ENCODE results near the gene MUC5B.
"Not testable (repeated sequence)": the region's sequence is repeated elsewhere in the genome, so short reads cannot be mapped to it uniquely, and the experiment has no call there.

Gene MUC5B, protein sequence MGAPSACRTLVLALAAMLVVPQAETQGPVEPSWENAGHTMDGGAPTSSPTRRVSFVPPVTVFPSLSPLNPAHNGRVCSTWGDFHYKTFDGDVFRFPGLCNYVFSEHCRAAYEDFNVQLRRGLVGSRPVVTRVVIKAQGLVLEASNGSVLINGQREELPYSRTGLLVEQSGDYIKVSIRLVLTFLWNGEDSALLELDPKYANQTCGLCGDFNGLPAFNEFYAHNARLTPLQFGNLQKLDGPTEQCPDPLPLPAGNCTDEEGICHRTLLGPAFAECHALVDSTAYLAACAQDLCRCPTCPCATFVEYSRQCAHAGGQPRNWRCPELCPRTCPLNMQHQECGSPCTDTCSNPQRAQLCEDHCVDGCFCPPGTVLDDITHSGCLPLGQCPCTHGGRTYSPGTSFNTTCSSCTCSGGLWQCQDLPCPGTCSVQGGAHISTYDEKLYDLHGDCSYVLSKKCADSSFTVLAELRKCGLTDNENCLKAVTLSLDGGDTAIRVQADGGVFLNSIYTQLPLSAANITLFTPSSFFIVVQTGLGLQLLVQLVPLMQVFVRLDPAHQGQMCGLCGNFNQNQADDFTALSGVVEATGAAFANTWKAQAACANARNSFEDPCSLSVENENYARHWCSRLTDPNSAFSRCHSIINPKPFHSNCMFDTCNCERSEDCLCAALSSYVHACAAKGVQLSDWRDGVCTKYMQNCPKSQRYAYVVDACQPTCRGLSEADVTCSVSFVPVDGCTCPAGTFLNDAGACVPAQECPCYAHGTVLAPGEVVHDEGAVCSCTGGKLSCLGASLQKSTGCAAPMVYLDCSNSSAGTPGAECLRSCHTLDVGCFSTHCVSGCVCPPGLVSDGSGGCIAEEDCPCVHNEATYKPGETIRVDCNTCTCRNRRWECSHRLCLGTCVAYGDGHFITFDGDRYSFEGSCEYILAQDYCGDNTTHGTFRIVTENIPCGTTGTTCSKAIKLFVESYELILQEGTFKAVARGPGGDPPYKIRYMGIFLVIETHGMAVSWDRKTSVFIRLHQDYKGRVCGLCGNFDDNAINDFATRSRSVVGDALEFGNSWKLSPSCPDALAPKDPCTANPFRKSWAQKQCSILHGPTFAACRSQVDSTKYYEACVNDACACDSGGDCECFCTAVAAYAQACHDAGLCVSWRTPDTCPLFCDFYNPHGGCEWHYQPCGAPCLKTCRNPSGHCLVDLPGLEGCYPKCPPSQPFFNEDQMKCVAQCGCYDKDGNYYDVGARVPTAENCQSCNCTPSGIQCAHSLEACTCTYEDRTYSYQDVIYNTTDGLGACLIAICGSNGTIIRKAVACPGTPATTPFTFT (N-terminal part only)

DNA sequence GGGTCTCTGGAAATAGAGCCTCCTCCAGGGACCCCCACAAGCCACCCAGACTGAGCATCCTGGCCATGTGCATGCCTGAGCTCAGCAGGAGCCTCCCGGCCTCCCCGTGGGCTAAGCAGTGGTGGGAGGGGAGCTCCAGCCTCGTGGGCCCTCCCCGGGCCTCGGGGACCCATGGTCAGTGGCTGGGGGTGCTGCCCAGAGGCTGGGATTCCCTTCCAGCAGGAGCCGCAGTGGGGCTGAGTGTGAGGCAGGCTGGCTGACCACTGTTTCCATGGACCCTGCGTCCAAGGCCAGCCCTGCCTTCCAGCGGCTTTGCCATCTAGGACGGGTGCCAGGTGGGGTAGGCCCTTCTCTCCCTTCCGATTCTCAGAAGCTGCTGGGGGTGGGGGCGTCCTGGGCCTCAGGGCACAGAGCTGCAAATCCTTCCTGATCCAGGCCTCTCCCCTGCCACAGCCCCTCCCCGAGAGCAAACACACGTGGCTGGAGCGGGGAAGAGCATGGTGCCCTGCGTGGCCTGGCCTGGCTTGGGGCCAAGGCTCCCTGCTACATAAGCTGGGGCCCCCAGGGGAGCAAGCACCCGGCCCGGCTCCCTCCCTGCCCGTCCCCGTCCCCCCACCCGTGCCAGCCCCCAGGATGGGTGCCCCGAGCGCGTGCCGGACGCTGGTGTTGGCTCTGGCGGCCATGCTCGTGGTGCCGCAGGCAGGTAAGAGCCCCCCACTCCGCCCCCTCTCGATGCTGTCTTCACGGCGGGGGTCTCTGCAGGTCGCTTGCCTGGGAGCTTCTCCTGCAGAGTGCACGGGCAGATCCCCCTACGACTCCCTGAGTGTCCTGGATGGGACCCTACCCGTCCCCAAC, at the start of gene MUC5B:
Gene MUC5B, plus strand, starts transcription at position 576 of the 855 bp plus-strand sequence. Its CDS starts 58 bp downstream, at position 634.
- no peak for DNase-seq (ENCODE audit: low read depth in 1 of 2, low spot score in 1 of 2)

DNA sequence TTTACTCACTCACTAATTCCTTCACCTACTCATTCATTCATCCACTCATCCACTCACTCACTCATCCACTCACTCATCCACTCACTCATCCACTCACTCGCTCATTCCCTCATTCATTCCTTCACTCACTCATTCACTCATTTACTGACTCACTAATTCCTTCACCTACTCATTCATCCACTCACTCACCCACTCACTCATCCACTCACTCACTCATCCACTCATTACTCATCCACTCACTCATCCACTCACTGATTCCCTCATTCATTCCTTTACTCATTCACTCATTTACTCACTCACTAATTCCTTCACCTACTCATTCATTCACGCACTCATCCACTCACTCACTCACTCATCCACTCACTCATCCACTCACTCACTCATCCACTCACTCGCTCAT, 49.5 kb upstream of the MUC5B start:
- DNase-seq (ENCODE audit: low read depth in 1 of 2, low spot score in 1 of 2), result not testable (repeated sequence)

DNA sequence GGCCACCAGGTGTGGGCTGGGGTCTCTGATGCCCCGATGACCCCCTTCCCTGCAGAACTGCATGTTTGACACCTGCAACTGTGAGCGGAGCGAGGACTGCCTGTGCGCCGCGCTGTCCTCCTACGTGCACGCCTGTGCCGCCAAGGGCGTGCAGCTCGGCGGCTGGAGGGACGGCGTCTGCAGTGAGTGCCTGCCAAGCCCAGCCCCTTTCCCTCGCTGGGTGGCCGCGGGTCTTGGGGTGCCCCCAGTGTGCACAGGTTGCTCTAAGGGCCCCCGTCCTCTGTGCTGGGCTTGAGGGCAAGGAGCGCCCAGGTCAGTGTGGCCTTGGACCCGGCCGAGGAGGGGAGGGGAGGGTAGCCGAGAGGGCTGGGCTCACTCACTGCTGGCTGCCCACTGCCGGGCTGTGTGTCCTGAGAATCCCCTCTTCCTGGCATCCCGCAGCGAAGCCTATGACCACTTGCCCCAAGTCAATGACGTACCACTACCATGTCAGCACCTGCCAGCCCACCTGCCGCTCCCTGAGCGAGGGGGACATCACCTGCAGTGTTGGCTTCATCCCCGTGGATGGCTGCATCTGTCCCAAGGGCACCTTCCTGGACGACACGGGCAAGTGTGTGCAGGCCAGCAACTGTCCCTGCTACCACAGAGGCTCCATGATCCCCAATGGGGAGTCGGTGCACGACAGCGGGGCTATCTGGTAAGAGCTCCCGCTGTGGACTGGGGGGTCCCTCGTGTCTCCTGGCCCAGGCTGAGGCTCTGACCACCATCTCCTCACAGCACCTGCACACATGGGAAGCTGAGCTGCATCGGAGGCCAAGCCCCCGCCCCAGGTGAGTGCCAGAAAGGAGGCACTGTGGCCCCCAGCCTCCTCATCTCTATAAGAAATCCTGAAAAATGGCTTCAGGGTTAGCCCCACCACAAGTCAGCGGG, 48.2 kb upstream of the MUC5B start:
- no peak for DNase-seq (ENCODE audit: low read depth in 1 of 2, low spot score in 1 of 2)

DNA sequence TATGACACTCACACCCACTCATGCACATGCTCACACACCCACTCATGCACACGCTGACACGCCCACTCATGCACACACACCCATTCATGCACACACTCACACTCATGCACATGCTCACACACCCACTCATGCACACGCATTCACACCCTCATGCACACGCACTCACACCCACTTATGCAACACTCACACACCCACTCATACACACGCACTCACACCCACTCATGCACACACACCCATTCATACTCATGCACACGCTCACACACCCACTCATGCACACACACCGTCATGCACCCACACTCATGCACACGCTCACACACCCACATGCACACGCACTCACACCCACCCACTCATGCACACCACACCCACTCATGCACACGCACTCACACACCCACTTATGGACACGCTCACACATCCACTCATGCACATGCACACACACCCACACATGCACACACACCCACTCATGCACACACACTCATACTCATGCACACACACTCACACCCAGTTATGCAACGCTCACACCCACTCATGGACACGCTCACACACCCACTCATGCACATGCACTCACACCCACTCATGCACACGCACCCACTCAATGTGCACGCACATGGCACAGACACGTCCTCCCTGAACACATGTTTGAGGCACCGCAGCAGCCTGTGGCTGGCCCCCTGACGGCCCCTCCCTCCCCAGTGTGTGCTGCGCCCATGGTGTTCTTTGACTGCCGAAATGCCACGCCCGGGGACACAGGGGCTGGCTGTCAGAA, 47.2 kb upstream of the MUC5B start:
- no peak for DNase-seq (ENCODE audit: low read depth in 1 of 2, low spot score in 1 of 2)

DNA sequence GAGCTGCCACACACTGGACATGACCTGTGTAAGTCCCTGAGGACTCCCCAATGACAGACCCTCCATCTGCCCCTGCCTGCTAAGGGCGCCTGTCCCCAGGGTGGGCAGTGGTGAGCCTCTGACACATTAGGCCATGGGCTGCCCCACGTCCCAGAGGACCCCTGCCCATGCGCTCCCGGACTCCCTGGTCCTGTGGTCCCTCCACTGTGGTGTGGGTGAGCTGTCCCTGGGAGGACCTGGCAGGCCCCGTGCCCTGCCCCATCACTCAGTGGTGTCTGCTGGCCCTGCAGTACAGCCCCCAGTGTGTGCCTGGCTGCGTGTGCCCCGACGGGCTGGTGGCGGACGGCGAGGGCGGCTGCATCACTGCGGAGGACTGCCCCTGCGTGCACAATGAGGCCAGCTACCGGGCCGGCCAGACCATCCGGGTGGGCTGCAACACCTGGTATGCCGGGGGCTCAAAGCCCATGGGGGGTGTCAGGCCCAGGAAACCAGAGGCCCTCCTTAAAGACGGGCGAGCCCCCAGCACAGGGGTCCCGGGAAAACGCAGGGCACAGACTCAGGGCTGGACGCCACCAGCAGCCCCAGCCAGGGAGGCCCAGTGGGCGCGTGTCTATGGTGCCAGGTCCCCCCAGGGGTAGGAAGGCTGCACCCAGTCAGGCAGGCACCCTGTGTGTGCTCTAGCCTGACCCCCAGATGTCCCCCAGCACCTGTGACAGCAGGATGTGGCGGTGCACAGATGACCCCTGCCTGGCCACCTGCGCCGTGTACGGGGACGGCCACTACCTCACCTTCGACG, 46.4 kb upstream of the MUC5B start:
- DNase-seq (ENCODE audit: low read depth in 1 of 2, low spot score in 1 of 2), result no peak

DNA sequence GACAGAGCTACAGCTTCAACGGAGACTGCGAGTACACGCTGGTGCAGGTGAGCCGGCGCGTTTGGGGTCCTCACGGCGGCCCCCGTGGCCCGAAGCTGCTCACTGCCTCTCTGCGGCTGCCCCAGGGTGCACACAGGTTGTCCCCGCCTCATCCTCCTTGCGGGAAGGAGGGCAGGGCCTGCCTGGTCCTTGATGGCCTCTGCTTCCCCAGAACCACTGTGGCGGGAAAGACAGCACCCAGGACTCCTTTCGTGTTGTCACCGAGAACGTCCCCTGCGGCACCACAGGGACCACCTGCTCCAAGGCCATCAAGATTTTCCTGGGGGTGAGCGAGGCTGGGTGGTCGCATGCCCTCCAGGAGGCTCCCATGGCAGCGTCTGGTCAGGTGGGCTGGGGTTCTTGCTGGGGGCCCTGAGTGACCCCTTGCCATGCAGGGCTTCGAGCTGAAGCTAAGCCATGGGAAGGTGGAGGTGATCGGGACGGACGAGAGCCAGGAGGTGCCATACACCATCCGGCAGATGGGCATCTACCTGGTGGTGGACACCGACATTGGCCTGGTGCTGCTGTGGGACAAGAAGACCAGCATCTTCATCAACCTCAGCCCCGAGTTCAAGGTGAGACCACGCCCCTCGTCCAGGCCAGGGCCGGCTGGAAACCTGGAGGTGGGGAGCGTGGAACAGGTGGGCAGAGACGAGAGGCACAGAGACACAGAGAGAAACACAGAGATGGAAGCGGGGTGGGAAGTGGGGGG, 45.7 kb upstream of the MUC5B start:
- DNase-seq (ENCODE audit: low read depth in 1 of 2, low spot score in 1 of 2), result no peak

DNA sequence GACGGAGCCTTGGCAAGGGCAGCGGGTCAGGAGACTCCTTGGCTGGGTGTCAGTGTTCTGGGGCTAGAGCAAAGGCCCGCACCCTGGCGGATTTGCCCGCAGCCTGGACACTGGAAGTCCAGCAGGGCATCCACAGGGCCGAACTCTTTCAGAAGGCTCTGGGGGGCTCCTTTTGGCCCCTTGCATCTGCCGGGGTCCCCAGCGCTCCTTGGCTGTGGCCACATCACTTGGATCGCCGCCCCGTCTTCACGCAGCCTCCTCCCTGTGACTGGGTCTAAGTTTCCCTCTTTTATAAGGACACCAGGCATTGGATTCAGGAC, 45.1 kb upstream of the MUC5B start:
- no peak for DNase-seq (ENCODE audit: low read depth in 1 of 2, low spot score in 1 of 2)

DNA sequence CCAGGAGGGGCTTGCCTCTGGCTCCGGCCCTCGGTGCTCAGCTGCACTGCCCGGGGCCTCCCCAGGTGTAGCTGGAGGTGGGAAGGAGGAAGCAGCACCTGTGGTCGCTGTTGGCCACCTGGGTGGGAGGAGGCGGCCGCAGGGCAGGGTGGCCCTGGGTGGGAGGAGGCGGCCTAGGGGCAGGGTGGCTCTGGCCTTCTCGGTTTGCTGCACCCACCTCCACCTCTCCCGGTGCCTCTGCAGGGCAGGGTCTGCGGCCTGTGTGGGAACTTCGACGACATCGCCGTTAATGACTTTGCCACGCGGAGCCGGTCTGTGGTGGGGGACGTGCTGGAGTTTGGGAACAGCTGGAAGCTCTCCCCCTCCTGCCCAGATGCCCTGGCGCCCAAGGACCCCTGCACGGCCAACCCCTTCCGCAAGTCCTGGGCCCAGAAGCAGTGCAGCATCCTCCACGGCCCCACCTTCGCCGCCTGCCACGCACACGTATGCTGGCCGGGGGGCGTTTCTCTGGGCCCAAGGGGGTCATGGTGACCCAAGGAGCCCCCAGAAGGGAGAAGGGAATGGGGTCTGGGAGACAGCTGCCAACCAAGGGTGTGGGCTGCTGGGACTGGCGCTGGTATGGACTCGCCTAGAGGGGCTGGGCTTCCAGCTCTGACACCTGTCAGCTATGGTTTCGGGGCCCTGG, 44.5 kb upstream of the MUC5B start:
- DNase-seq (ENCODE audit: low read depth in 1 of 2, low spot score in 1 of 2), result no peak

DNA sequence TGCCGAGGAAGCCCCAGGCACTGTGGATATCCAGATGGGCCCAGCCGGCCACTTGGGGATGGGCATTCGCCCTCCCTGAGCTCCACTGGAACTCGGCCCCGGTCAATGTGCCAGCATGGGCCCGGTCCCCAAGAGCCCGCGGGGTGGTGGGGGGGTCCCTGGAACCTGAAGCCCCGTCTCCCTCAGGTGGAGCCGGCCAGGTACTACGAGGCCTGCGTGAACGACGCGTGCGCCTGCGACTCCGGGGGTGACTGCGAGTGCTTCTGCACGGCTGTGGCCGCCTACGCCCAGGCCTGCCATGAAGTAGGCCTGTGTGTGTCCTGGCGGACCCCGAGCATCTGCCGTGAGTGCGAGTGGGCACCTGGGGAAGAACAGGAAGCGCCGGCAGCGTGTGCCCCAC, 44.0 kb upstream of the MUC5B start:
- no peak for DNase-seq (ENCODE audit: low read depth in 1 of 2, low spot score in 1 of 2)

DNA sequence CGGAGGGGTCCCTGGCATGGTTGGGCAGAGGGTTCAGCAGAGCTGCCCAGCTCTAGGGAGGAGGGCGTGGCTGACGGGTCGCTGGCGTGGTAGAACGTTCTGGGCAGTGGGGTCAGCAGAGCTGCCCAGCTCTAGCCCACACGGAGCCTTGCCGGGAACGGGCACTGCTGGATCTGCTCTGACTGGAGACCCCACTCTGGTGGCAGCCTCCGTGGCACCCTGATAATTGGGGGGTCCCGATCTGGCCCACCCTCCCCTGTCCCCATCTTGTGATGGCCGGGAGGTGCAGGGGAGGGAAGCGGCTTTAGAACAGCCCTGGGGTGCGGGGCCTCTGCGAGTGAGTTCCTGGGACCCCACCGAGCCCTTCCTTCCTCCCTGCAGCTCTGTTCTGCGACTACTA, 43.2 kb upstream of the MUC5B start:
- no peak for DNase-seq (ENCODE audit: low read depth in 1 of 2, low spot score in 1 of 2)

DNA sequence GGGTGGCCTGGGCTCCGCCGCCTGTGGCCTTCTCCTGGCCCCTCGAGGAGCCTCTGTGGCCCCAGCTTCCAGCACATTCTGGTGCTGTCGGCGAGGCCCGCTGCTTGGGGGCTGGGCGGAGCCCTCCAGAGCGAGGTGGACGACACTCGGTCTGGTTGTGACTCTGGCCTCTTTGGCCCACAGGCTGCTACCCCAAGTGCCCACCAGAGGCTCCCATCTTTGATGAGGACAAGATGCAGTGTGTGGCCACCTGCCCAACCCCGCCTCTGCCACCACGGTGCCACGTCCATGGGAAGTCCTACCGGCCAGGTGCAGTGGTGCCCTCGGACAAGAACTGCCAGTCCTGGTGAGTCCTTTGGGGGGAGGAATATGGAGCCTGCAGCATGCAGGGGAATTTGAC, 42.7 kb upstream of the MUC5B start:
- DNase-seq (ENCODE audit: low read depth in 1 of 2, low spot score in 1 of 2), result no peak

DNA sequence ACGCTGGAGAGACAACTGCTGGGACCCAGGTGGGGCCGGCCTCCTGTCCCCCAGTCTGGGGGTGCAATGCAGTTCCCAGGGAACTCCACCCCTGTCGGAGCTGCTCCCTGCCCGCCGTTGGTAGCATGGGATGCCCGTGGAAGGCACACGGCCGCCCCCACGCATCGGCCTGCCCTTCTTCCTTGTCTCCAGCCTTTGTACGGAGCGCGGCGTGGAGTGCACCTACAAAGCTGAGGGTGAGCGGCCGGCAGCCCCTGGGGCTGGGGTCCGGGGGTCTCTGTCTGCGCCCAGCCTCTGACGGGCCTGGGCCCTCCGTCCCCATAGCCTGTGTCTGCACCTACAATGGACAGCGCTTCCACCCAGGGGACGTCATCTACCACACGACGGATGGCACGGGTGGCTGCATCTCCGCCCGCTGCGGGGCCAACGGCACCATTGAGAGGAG, 41.9 kb upstream of the MUC5B start:
- DNase-seq (ENCODE audit: low read depth in 1 of 2, low spot score in 1 of 2), result no peak

DNA sequence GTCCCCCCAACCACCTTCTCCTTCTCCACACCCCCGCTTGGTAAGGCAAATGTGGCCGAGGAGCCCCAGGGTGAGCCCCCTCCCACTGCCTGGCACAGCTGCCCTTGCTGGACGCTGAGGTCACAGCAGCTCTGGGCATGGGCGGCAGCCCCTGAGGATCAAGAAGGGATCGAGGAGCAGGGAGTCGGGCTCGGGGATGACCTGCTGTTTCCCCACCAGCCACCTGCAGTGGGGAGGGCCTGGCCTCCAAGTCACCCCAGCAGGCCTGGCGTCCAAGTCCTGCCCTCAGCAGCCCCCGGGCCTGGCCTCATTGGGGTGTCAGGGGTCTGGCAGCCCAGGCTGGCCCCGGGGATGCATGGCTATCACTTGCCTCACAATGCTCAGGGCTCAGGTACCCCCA, 41.4 kb upstream of the MUC5B start:
- no peak for DNase-seq (ENCODE audit: low read depth in 1 of 2, low spot score in 1 of 2)

DNA sequence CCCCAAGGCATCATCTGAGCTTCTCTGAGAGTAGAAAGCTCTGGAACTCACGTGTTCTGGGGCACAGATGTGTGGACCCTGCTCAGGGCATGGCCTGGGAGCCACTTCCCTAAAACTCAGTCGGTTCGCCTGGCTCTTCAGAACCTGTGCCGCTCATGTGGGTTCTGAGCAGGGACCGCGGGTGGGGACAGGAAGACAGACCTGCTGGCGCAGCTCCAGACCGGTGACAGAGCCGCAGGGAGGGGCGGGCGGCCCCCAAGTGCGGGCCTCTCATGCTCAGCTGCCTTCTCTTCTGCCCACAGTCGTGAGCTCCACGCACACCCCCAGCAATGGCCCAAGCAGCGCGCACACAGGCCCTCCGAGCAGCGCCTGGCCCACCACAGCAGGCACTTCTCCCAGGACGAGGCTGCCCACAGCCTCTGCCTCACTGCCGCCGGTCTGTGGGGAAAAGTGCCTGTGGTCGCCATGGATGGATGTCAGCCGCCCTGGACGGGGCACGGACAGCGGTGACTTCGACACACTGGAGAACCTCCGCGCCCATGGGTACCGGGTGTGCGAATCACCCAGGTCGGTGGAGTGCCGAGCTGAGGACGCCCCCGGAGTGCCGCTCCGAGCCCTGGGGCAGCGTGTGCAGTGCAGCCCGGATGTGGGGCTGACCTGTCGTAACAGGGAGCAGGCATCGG, 40.9 kb upstream of the MUC5B start:
- no peak for DNase-seq (ENCODE audit: low read depth in 1 of 2, low spot score in 1 of 2)

DNA sequence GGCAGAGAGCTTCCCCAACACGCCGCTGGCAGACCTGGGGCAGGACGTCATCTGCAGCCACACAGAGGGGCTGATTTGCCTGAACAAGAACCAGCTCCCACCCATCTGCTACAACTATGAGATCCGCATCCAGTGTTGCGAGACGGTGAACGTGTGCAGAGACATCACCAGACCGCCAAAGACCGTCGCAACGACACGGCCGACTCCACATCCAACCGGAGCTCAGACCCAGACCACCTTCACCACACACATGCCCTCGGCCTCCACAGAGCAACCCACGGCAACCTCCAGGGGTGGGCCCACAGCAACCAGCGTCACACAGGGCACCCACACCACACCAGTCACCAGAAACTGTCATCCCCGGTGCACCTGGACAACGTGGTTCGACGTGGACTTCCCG, 38.7 kb upstream of the MUC5B start:
- not testable (repeated sequence) for DNase-seq (ENCODE audit: low read depth in 1 of 2, low spot score in 1 of 2)
